ENCODE measurements around the gene SMPDL3B. TPM values are rescaled to one million over a fixed set of nuclear protein-coding genes. Genes with fewer than 3 reads are reported as not detected.

SMPDL3B gene
- total RNA-seq, 1 donor from 2014 or later: 0.60 TPM

GRCh38 chr1:27915082-27915575 lies 19.7 kb upstream of the SMPDL3B start:
- Mint-ChIP-seq H3K27ac (peak overlapping the region; percentile 99), H3K9me3 (peaks cover 5% of the 10 kb centered on the region), H3K4me3 (peak overlapping the region; percentile 100), H3K36me3 (ENCODE audit: low read depth) (peaks cover 16% of the 10 kb centered on the region), H3K27me3 (ENCODE audit: insufficient read depth) (peaks cover 12% of the 10 kb centered on the region), H3K4me1 (ENCODE audit: low read depth) (peaks cover 14% of the 10 kb centered on the region)
- intact Hi-C loops (cut with micrococcal nuclease): no loop called here
- no peak for DNase-seq (ENCODE audit: low spot score)

- no peaks in the 10 kb centered on the region for H3K36me3 Mint-ChIP-seq (ENCODE audit: low read depth)
- H3K27me3 Mint-ChIP-seq (ENCODE audit: insufficient read depth): peaks cover 12% of the 10 kb centered on the region
- intact Hi-C loops (cut with micrococcal nuclease): no loop called here
- H3K9me3 Mint-ChIP-seq: no peaks in the 10 kb centered on the region
- H3K4me1 Mint-ChIP-seq (ENCODE audit: low read depth): no peaks in the 10 kb centered on the region
- no peak for DNase-seq (ENCODE audit: low spot score)
- no peak overlapping the region for H3K27ac Mint-ChIP-seq
- no peak overlapping the region for H3K4me3 Mint-ChIP-seq
Observed at GRCh38 chr1:27922272-27922671, 12.5 kb upstream of the SMPDL3B start.

GRCh38 chr1:27928216-27928954 lies 6.4 kb upstream of the SMPDL3B start:
- peaks cover 4% of the 10 kb centered on the region for H3K27me3 Mint-ChIP-seq (ENCODE audit: insufficient read depth)
- no peak overlapping the region for H3K4me3 Mint-ChIP-seq
- no peak for DNase-seq (ENCODE audit: low spot score)
- intact Hi-C loops (cut with micrococcal nuclease): no loop called here
- no peaks in the 10 kb centered on the region for H3K36me3 Mint-ChIP-seq (ENCODE audit: low read depth)
- H3K4me1 Mint-ChIP-seq (ENCODE audit: low read depth): peaks cover 19% of the 10 kb centered on the region
- H3K9me3 Mint-ChIP-seq: no peaks in the 10 kb centered on the region
- H3K27ac Mint-ChIP-seq: no peak overlapping the region

- DNase-seq (ENCODE audit: low spot score): no peak
- Mint-ChIP-seq H3K27me3 (ENCODE audit: insufficient read depth) (peaks cover 10% of the 10 kb centered on the region), H3K4me1 (ENCODE audit: low read depth) (peaks cover 33% of the 10 kb centered on the region), H3K4me3 (no peak overlapping the region), H3K36me3 (ENCODE audit: low read depth) (no peaks in the 10 kb centered on the region), H3K9me3 (no peaks in the 10 kb centered on the region), H3K27ac (no peak overlapping the region)
- intact Hi-C loops (cut with micrococcal nuclease): no loop called here
Observed at GRCh38 chr1:27931184-27931583, 3.6 kb upstream of the SMPDL3B start.

- intact Hi-C loops (cut with micrococcal nuclease): no loop called here
- H3K36me3 Mint-ChIP-seq (ENCODE audit: low read depth): no peaks in the 10 kb centered on the region
Observed at GRCh38 chr1:27931759-27932158, 3.0 kb upstream of the SMPDL3B start.

GRCh38 chr1:27935721-27936120 lies 921 bp downstream of the SMPDL3B start:
- Mint-ChIP-seq H3K36me3 (ENCODE audit: low read depth) (no peaks in the 10 kb centered on the region), H3K4me1 (ENCODE audit: low read depth) (peaks cover 49% of the 10 kb centered on the region), H3K27me3 (ENCODE audit: insufficient read depth) (peaks cover 9% of the 10 kb centered on the region), H3K27ac (no peak overlapping the region), H3K9me3 (no peaks in the 10 kb centered on the region), H3K4me3 (no peak overlapping the region)
- no peak for DNase-seq (ENCODE audit: low spot score)
- intact Hi-C loops (cut with micrococcal nuclease): no loop called here

More at GRCh38 chr1:27931759-27932158, 3.0 kb upstream of the SMPDL3B start:
- Mint-ChIP-seq H3K27ac (no peak overlapping the region), H3K4me1 (ENCODE audit: low read depth) (peaks cover 33% of the 10 kb centered on the region), H3K9me3 (no peaks in the 10 kb centered on the region), H3K27me3 (ENCODE audit: insufficient read depth) (peaks cover 10% of the 10 kb centered on the region), H3K4me3 (no peak overlapping the region)
- no peak for DNase-seq (ENCODE audit: low spot score)

GRCh38 chr1:27936370-27936769 lies 1.6 kb downstream of the SMPDL3B start:
- intact Hi-C loops (cut with micrococcal nuclease): no loop called here
- DNase-seq (ENCODE audit: low spot score): no peak
- no peaks in the 10 kb centered on the region for H3K36me3 Mint-ChIP-seq (ENCODE audit: low read depth)
- no peak overlapping the region for H3K4me3 Mint-ChIP-seq
- H3K9me3 Mint-ChIP-seq: no peaks in the 10 kb centered on the region
- no peak overlapping the region for H3K27ac Mint-ChIP-seq
- peaks cover 9% of the 10 kb centered on the region for H3K27me3 Mint-ChIP-seq (ENCODE audit: insufficient read depth)
- peaks cover 49% of the 10 kb centered on the region for H3K4me1 Mint-ChIP-seq (ENCODE audit: low read depth)

GRCh38 chr1:27937524-27937836 lies 2.7 kb downstream of the SMPDL3B start:
- peaks cover 45% of the 10 kb centered on the region for H3K4me1 Mint-ChIP-seq (ENCODE audit: low read depth)
- peaks cover 9% of the 10 kb centered on the region for H3K27me3 Mint-ChIP-seq (ENCODE audit: insufficient read depth)
- no peak overlapping the region for H3K27ac Mint-ChIP-seq
- no peaks in the 10 kb centered on the region for H3K36me3 Mint-ChIP-seq (ENCODE audit: low read depth)
- DNase-seq (ENCODE audit: low spot score): no peak
- H3K4me3 Mint-ChIP-seq: no peak overlapping the region
- intact Hi-C loops (cut with micrococcal nuclease): no loop called here
- no peaks in the 10 kb centered on the region for H3K9me3 Mint-ChIP-seq

GRCh38 chr1:27938488-27938887 lies 3.7 kb downstream of the SMPDL3B start:
- no peak for DNase-seq (ENCODE audit: low spot score)
- Mint-ChIP-seq H3K27me3 (ENCODE audit: insufficient read depth) (peaks cover 9% of the 10 kb centered on the region), H3K9me3 (no peaks in the 10 kb centered on the region), H3K4me3 (no peak overlapping the region), H3K36me3 (ENCODE audit: low read depth) (no peaks in the 10 kb centered on the region), H3K27ac (no peak overlapping the region), H3K4me1 (ENCODE audit: low read depth) (peaks cover 49% of the 10 kb centered on the region)
- intact Hi-C loops (cut with micrococcal nuclease): no loop called here

- no peaks in the 10 kb centered on the region for H3K9me3 Mint-ChIP-seq
- intact Hi-C loops (cut with micrococcal nuclease): loop anchor here (1.0 to 5.0 kb wide), 2 partner anchors 39 to 267 kb away; no protein-coding TSS in a partner anchor
- peaks cover 6% of the 10 kb centered on the region for H3K27me3 Mint-ChIP-seq (ENCODE audit: insufficient read depth)
- no peak overlapping the region for H3K4me3 Mint-ChIP-seq
- no peaks in the 10 kb centered on the region for H3K36me3 Mint-ChIP-seq (ENCODE audit: low read depth)
- peaks cover 50% of the 10 kb centered on the region for H3K4me1 Mint-ChIP-seq (ENCODE audit: low read depth)
- DNase-seq (ENCODE audit: low spot score): peak; percentile 53
- peak overlapping the region; percentile 61 for H3K27ac Mint-ChIP-seq
Observed at GRCh38 chr1:27940297-27940696, 5.5 kb downstream of the SMPDL3B start.

GRCh38 chr1:27940870-27941560 lies 6.2 kb downstream of the SMPDL3B start:
- no peak overlapping the region for H3K4me3 Mint-ChIP-seq
- no peaks in the 10 kb centered on the region for H3K9me3 Mint-ChIP-seq
- DNase-seq (ENCODE audit: low spot score): no peak
- no peaks in the 10 kb centered on the region for H3K27me3 Mint-ChIP-seq (ENCODE audit: insufficient read depth)
- H3K36me3 Mint-ChIP-seq (ENCODE audit: low read depth): no peaks in the 10 kb centered on the region
- peak overlapping the region; percentile 32 for H3K27ac Mint-ChIP-seq
- H3K4me1 Mint-ChIP-seq (ENCODE audit: low read depth): peaks cover 44% of the 10 kb centered on the region
- intact Hi-C loops (cut with micrococcal nuclease): loop anchor here (1.0 to 5.0 kb wide), 2 partner anchors 38 to 266 kb away; no protein-coding TSS in a partner anchor

- peak overlapping the region; percentile 32 for H3K27ac Mint-ChIP-seq
- no peak for DNase-seq (ENCODE audit: low spot score)
- no peaks in the 10 kb centered on the region for H3K27me3 Mint-ChIP-seq (ENCODE audit: insufficient read depth)
- no peak overlapping the region for H3K4me3 Mint-ChIP-seq
- H3K4me1 Mint-ChIP-seq (ENCODE audit: low read depth): peaks cover 44% of the 10 kb centered on the region
- no peaks in the 10 kb centered on the region for H3K36me3 Mint-ChIP-seq (ENCODE audit: low read depth)
- intact Hi-C loops (cut with micrococcal nuclease): loop anchor here (5.0 kb wide), 1 partner anchor 265 kb away; no protein-coding TSS in a partner anchor
- no peaks in the 10 kb centered on the region for H3K9me3 Mint-ChIP-seq
Observed at GRCh38 chr1:27941671-27942540, 7.1 kb downstream of the SMPDL3B start.

Data from activated T-helper 1 cell treated with anti-CD3 and anti-CD28 coated beads, Interleukin-12 subunit alpha, Interleukin-12 subunit beta, Interleukin-2, Interleukin-4 antibody, amounts not matched to agents 30 ng/mL and 10 ng/mL and 1 ng/mL, durations not matched to agents 14 hours and 24 hours and 36 hours (primary cell).